Peyer's patch (tissue), 4 donors: ENCODE results near the gene ALKBH6.

Experiments used
- CTCF ChIP-seq, 6 experiments: fragments of 450-650 bp in 4 of 6; fragments of 200-600 bp in 2 of 6; sonication (generic) in 1 of 6; IDR thresholded peaks; one replicate each; pipeline ENCODE4 v1.5.1; 2017 to 2019; ENCODE audit warnings: antibody characterized with exemption in 6 of 6, mild to moderate bottlenecking in 3 of 6, moderate library complexity in 1 of 6
- POLR2A ChIP-seq, 2 donors: fragments of 450-650 bp; IDR thresholded peaks; one replicate each; pipeline ENCODE4 v1.5.1; 2017; ENCODE audit warnings: antibody characterized with exemption in 2 of 2, mild to moderate bottlenecking in 2 of 2, moderate library complexity in 2 of 2

DNA sequence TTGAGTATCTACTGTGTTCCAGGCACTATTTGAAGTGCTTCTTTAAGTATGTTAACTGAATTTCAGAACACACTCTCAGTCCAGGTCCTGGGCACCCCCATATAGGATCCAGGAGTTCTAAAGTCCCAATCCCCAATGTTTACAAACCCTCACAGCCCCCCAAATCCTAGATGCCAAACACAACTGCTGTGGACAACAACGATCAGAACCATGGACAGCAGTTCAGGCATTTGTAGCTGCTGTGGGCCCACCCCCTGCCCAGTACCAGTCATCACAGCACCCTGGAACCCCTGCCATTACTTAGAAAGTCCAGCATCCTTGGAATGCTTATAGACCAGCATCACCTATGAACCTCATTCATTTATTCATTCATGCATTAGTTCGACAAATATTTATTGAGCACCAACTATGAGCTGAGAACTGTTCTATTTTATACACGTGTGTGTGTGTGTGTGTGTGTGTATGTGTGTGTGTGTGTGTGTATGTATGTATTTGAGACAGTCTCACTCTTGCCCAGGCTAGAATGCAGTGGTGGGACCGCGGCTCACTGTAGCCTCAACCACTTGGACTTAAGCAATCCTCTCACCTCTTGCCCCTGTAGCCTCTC, 38.3 kb downstream of the ALKBH6 start:
- TF ChIP-seq CTCF (IDR thresholded peaks at IDR 0.05) (no peak), POLR2A (IDR thresholded peaks at IDR 0.05) (no peak)
